DND-41 (cell line): Measurements from ENCODE around the gene ST3GAL4.

Source experiments
- EZH2 ChIP-seq: IDR thresholded peaks from 3 replicates; pipeline ENCODE4 v1.6.1; 2012; ENCODE audit warnings: borderline replicate concordance, low read depth, mild to moderate bottlenecking, moderate library complexity, low read length, inconsistent platforms; ENCODE audit not compliant: severe bottlenecking
- TF ChIP-seq, protein P1 (sequence below): IDR thresholded peaks from 2 replicates; pipeline ENCODE4 v1.5.1; 2012; ENCODE audit warnings: borderline replicate concordance, low read length, moderate library complexity, mild to moderate bottlenecking; ENCODE audit not compliant: poor library complexity, severe bottlenecking; ENCODE audit errors: extremely low read depth

DNA sequence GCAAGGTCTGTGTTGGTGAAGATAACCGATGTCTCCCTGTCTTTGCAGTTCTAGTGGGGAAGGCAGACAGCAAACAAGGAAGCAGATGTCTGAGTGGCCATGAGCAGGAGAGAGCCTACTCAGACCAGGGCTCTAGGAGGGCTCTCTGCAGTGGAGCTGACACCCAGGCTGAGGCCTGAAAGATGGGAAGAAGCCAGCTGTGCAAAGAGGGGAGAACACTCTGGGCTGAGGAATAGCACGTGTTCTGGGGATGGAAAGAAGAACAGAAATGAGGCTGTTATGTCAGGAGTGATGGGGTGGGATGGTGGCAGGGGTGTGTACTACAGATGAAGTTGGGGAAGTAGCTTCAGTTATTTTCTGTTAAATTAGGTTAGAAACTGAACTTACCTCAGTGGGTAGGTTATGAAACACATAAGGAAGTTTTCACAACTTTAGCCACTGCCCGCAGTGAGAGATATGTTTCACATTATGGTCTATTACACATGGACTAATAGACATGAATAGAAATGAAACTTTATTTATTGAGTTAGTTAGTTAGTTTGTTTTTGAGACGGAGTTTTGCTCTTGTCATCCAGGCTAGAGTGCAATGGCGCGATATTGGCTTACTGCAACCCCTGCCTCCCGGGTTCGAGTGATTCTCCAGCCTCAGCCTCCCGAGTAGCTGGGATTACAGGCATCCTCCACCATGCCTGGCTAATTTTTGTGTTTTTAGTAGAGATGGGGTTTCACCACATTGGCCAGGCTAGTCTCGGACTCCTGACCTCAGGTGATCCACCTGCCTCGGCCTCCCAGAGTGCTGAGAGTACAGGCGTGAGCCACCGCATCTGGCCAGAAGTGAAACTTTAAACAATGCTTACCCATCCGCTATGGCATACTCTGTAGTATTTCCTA lies 43.8 kb upstream of the ST3GAL4 start:
- TF ChIP-seq, protein P1, sequence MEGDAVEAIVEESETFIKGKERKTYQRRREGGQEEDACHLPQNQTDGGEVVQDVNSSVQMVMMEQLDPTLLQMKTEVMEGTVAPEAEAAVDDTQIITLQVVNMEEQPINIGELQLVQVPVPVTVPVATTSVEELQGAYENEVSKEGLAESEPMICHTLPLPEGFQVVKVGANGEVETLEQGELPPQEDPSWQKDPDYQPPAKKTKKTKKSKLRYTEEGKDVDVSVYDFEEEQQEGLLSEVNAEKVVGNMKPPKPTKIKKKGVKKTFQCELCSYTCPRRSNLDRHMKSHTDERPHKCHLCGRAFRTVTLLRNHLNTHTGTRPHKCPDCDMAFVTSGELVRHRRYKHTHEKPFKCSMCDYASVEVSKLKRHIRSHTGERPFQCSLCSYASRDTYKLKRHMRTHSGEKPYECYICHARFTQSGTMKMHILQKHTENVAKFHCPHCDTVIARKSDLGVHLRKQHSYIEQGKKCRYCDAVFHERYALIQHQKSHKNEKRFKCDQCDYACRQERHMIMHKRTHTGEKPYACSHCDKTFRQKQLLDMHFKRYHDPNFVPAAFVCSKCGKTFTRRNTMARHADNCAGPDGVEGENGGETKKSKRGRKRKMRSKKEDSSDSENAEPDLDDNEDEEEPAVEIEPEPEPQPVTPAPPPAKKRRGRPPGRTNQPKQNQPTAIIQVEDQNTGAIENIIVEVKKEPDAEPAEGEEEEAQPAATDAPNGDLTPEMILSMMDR: no peak
- TF ChIP-seq EZH2: no peak
